ENCODE data around the gene FLYWCH1. TPM values are rescaled to one million over a fixed set of nuclear protein-coding genes. Genes with fewer than 3 reads are reported as not detected.

FLYWCH1 gene
- total and polyA plus RNA-seq, 9 of the 15 experiments (the other 6 are each of a cell fraction or from before 2014, with no cell fraction given): 0.18 to 33.6 (median 11.3) TPM

GRCh38 chr16:2981177-2981898 is 69.6 kb downstream of the FLYWCH1 start (continued):
- peak; percentile 43 for TF ChIP-seq VEZF1 (CRISPR knock-in tag; IDR thresholded peaks at IDR 0.05)
- no peak for TF ChIP-seq ATF1 (CRISPR knock-in tag; IDR thresholded peaks at IDR 0.05)
- peak; percentile 55; the same call in 1 of the 2 replicates for TF ChIP-seq ATF1 (tag; IDR thresholded peaks at IDR 0.05)
- TF ChIP-seq NFIC (IDR thresholded peaks at IDR 0.05): no peak
- TF ChIP-seq IFI16 (CRISPR knock-in tag; IDR thresholded peaks at IDR 0.05): no peak
- peak; percentile 23; the same call in 1 of the 2 replicates for TF ChIP-seq MAX (CRISPR knock-in tag; IDR thresholded peaks at IDR 0.05)
- TF ChIP-seq KDM5B (IDR thresholded peaks at IDR 0.05; ENCODE audit: insufficient replicate concordance, low read depth, low read length): peak; percentile 82
- no peak for TF ChIP-seq ZNF217 (CRISPR knock-in tag; IDR thresholded peaks at IDR 0.05)
- TF ChIP-seq, protein P1, sequence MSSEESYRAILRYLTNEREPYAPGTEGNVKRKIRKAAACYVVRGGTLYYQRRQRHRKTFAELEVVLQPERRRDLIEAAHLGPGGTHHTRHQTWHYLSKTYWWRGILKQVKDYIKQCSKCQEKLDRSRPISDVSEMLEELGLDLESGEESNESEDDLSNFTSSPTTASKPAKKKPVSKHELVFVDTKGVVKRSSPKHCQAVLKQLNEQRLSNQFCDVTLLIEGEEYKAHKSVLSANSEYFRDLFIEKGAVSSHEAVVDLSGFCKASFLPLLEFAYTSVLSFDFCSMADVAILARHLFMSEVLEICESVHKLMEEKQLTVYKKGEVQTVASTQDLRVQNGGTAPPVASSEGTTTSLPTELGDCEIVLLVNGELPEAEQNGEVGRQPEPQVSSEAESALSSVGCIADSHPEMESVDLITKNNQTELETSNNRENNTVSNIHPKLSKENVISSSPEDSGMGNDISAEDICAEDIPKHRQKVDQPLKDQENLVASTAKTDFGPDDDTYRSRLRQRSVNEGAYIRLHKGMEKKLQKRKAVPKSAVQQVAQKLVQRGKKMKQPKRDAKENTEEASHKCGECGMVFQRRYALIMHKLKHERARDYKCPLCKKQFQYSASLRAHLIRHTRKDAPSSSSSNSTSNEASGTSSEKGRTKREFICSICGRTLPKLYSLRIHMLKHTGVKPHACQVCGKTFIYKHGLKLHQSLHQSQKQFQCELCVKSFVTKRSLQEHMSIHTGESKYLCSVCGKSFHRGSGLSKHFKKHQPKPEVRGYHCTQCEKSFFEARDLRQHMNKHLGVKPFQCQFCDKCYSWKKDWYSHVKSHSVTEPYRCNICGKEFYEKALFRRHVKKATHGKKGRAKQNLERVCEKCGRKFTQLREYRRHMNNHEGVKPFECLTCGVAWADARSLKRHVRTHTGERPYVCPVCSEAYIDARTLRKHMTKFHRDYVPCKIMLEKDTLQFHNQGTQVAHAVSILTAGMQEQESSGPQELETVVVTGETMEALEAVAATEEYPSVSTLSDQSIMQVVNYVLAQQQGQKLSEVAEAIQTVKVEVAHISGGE (CRISPR knock-in tag; IDR thresholded peaks at IDR 0.05): peak in 1 of 3 experiments; percentile 30; a peak in 2 of 6 replicates
- TF ChIP-seq ZNF592 (IDR thresholded peaks at IDR 0.05): peak; percentile 68
- peak; percentile 67 for TF ChIP-seq TAF1 (IDR thresholded peaks at IDR 0.05; ENCODE audit: control insufficient read depth, extremely low read depth, insufficient read depth, low read length, severe bottlenecking)
- peak; percentile 86 for TF ChIP-seq NR2C1 (IDR thresholded peaks at IDR 0.05)
- peak; percentile 89 for TF ChIP-seq NR2C1 (tag; IDR thresholded peaks at IDR 0.05)
- TF ChIP-seq NBN (IDR thresholded peaks at IDR 0.05; ENCODE audit: low read depth): peak; percentile 16; the same call in 1 of the 2 replicates
- TF ChIP-seq CTBP1 (IDR thresholded peaks at IDR 0.05; ENCODE audit: borderline replicate concordance): peak; percentile 42; the same call in 1 of the 2 replicates
- TF ChIP-seq, protein P2, sequence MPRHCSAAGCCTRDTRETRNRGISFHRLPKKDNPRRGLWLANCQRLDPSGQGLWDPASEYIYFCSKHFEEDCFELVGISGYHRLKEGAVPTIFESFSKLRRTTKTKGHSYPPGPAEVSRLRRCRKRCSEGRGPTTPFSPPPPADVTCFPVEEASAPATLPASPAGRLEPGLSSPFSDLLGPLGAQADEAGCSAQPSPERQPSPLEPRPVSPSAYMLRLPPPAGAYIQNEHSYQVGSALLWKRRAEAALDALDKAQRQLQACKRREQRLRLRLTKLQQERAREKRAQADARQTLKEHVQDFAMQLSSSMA (CRISPR knock-in tag; IDR thresholded peaks at IDR 0.05): no peak

Measured in K562 (cell line).